K562 (cell line): ENCODE data around the gene TENT4B. TPM values are rescaled to one million over a fixed set of nuclear protein-coding genes. Genes with fewer than 3 reads are reported as not detected.

ENCODE experiments used
- CBX8 ChIP-seq: fragments of 200-600 bp; sonication (generic); IDR thresholded peaks from 2 replicates; pipeline ENCODE4 v1.6.1; 2012; ENCODE audit warnings: borderline replicate concordance, mixed run types, low read depth, mild to moderate bottlenecking, moderate library complexity, mixed read lengths, low read length, control low read depth, inconsistent platforms; ENCODE audit not compliant: poor library complexity, severe bottlenecking; ENCODE audit errors: extremely low read depth
- HES1 ChIP-seq: fragments of 450-650 bp; IDR thresholded peaks from 2 replicates; pipeline ENCODE4 v1.6.1; 2016; ENCODE audit warnings: low read depth, mild to moderate bottlenecking, moderate library complexity
- HMBOX1 ChIP-seq: sonication (generic); IDR thresholded peaks from 2 replicates; pipeline ENCODE4 v1.6.1; 2016
- JUN ChIP-seq, 2 experiments: sonication (generic) in 1 of 2; formaldehyde crosslinking in 1 of 2; IDR thresholded peaks; 2 replicates each; pipeline versions ENCODE4 v1.6.1 to v1.8.0; 2012 to 2022; ENCODE audit warnings: borderline replicate concordance in 2 of 2, mild to moderate bottlenecking in 2 of 2, improper control_type of control experiment in 1 of 2, low read depth in 1 of 2, low read length in 1 of 2, missing genetic modification reagents in 1 of 2
- NFYB ChIP-seq: IDR thresholded peaks from 2 replicates; pipeline ENCODE4 v1.6.1; 2011; ENCODE audit warnings: mild to moderate bottlenecking, moderate library complexity; ENCODE audit not compliant: insufficient read length; ENCODE audit errors: extremely low read depth
- RBM34 ChIP-seq: fragments of 200-400 bp; formaldehyde crosslinking; IDR thresholded peaks from 2 replicates; pipeline ENCODE4 v1.6.1; 2018; ENCODE audit warnings: low read length, borderline replicate concordance; ENCODE audit not compliant: insufficient read depth
- RREB1 ChIP-seq: fragments of 250-450 bp; sonication (Bioruptor Pico); IDR thresholded peaks from 2 replicates; pipeline ENCODE4 v1.4.0; 2020
- SMAD4 ChIP-seq: fragments of 250-450 bp; sonication (Bioruptor Pico); conservative IDR thresholded peaks from 2 replicates; pipeline ENCODE4 v1.8.0; 2021; ENCODE audit warnings: inconsistent platforms, mild to moderate bottlenecking, moderate library complexity
- SNIP1 ChIP-seq: fragments of 450-650 bp; IDR thresholded peaks from 2 replicates; pipeline ENCODE4 v1.7.1; 2017; ENCODE audit warnings: low read depth, mild to moderate bottlenecking
- ZBTB2 ChIP-seq: fragments of 450-650 bp; IDR thresholded peaks from 2 replicates; pipeline ENCODE4 v1.6.1; 2016; ENCODE audit warnings: antibody characterized with exemption
- ZBTB33 ChIP-seq: sonication (generic); formaldehyde crosslinking; IDR thresholded peaks from 2 replicates; pipeline ENCODE4 v1.8.1; 2023; ENCODE audit warnings: mild to moderate bottlenecking, missing genetic modification reagents
- ZNF384 ChIP-seq: IDR thresholded peaks from 2 replicates; pipeline ENCODE4 v1.6.1; 2012; ENCODE audit warnings: low read depth, low read length, improper control_type of control experiment
- ZNF431 ChIP-seq: sonication (generic); formaldehyde crosslinking; IDR thresholded peaks from 2 replicates; pipeline ENCODE4 v1.8.0; 2022; ENCODE audit warnings: mild to moderate bottlenecking, missing genetic modification reagents
- polyA plus RNA-seq, 8 experiments: library from polyadenylated mRNA; depleted of rRNA in 4 of 8; stranded (reverse) in 5 of 8; unstranded in 3 of 8; fragments of >200 nt; fragmentation: Nextera tagmentation in 2 of 8; fragmentation: Illumina TruSeq in 1 of 8; extraction: Ambion mirVana in 2 of 8; extraction: Trizol in 1 of 8; gene quantifications; 2 replicates each; pipeline versions ENCODE4 v1.2.1 to v1.2.3, GENCODE V29; 2011 to 2014; ENCODE audit warnings: inconsistent platforms in 1 of 8, missing spikeins in 1 of 8
- total RNA-seq, 7 experiments: library from RNA; depleted of rRNA in 6 of 7; stranded (reverse); fragments of >200 nt in 6 of 7; fragmentation: Illumina TruSeq in 2 of 7; extraction: Trizol in 2 of 7; gene quantifications; 2 replicates each; pipeline versions ENCODE4 v1.2.1 to v1.2.3, GENCODE V29; 2011 to 2021; ENCODE audit warnings: low replicate concordance in 1 of 7

Gene TENT4B
- total and polyA plus RNA-seq, 9 of the 15 experiments (the other 6 are each of a cell fraction or from before 2014, with no cell fraction given), result 5.2 to 8.4 (median 7.0) TPM

GRCh38 chr16:50152807-50153595 lies at the start of gene TENT4B (continued):
- no peak for TF ChIP-seq ZBTB2
- TF ChIP-seq CBX8, result no peak
- TF ChIP-seq HMBOX1, result no peak
- peak; percentile 61; the same call in 1 of the 2 replicates for TF ChIP-seq ZNF384
- TF ChIP-seq SMAD4, result peak; percentile 46
- no peak for TF ChIP-seq RBM34
- no peak for TF ChIP-seq ZBTB33 (CRISPR knock-in tag)
- no peak for TF ChIP-seq NFYB
- TF ChIP-seq SNIP1, result no peak
- no peak for TF ChIP-seq HES1
- no peak for TF ChIP-seq RREB1
- no peak for TF ChIP-seq JUN (IDR thresholded peaks at IDR 0.05; ENCODE audit: borderline replicate concordance, low read depth, low read length)
- TF ChIP-seq JUN (CRISPR knock-in tag; IDR thresholded peaks at IDR 0.05; ENCODE audit: borderline replicate concordance), result no peak
- 0 out of 2 replicates have a peak, but pooled peaks have one; percentile 48 for TF ChIP-seq ZNF431 (CRISPR knock-in tag)
